WTC11 (cell line): ENCODE results near the gene GPR22. TPM values are rescaled to one million over a fixed set of nuclear protein-coding genes. Genes with fewer than 3 reads are reported as not detected.

Experiments used
- ATAC-seq: fragments of 200-7000 bp; cut with Tn5 transposase; 2 replicates; pipeline ENCODE4 v1.10.0; 2021; ENCODE audit warnings: mild to moderate bottlenecking, moderate library complexity
- CTCF ChIA-PET: fragments of 300-600 bp; sonication (Branson Sonifier 250); formaldehyde crosslinking; loops from one replicate; lab custom pipeline; 2021; ENCODE audit warnings: antibody characterized with exemption; lab: Charles Lee
- POLR2A ChIA-PET: fragments of 350-600 bp; sonication (Branson Sonifier 250); formaldehyde crosslinking; loops from one replicate; lab custom pipeline; 2021; ENCODE audit warnings: antibody characterized with exemption; lab: Charles Lee
- DNase-seq: peaks from one replicate; pipeline ENCODE4 v3.0.0; 2021; ENCODE audit warnings: low spot score
- H3K27ac Mint-ChIP-seq: 2 replicates; pipeline ENCODE4 v1.8.0; 2021; ENCODE audit warnings: mixed read lengths
- H3K27me3 Mint-ChIP-seq: 2 replicates; pipeline ENCODE4 v1.8.0; 2021; ENCODE audit warnings: low read depth, mild to moderate bottlenecking, moderate library complexity, mixed read lengths
- H3K36me3 Mint-ChIP-seq: 2 replicates; pipeline ENCODE4 v1.8.0; 2021; ENCODE audit warnings: mixed read lengths
- H3K4me1 Mint-ChIP-seq: 2 replicates; pipeline ENCODE4 v1.8.0; 2022; ENCODE audit warnings: mixed read lengths
- H3K4me3 Mint-ChIP-seq: 2 replicates; pipeline ENCODE4 v1.8.0; 2021; ENCODE audit warnings: mild to moderate bottlenecking, moderate library complexity, mixed read lengths
- H3K9me3 Mint-ChIP-seq: 2 replicates; pipeline ENCODE4 v1.8.0; 2021; ENCODE audit warnings: mixed read lengths
- FOXK1 ChIP-seq: sonication (generic); formaldehyde crosslinking; IDR thresholded peaks from 2 replicates; pipeline ENCODE4 v1.8.0; 2022; ENCODE audit warnings: mild to moderate bottlenecking, moderate library complexity, missing genetic modification reagents
- HMGA2 ChIP-seq: fragments of 250-450 bp; sonication (Bioruptor Pico); IDR thresholded peaks from 2 replicates; pipeline ENCODE4 v1.4.0; 2021; ENCODE audit warnings: mild to moderate bottlenecking, moderate library complexity
- KAT7 ChIP-seq: sonication (generic); formaldehyde crosslinking; IDR thresholded peaks from 2 replicates; pipeline ENCODE4 v1.8.1; 2023; ENCODE audit warnings: missing genetic modification reagents, mild to moderate bottlenecking, borderline replicate concordance
- SP1 ChIP-seq: sonication (generic); formaldehyde crosslinking; conservative IDR thresholded peaks from 2 replicates; pipeline ENCODE4 v1.8.1; 2022; ENCODE audit warnings: missing genetic modification reagents
- ZBTB21 ChIP-seq: sonication (generic); formaldehyde crosslinking; IDR thresholded peaks from 2 replicates; pipeline ENCODE4 v1.8.1; 2023; ENCODE audit warnings: mild to moderate bottlenecking, missing genetic modification reagents, borderline replicate concordance
- ZNF138 ChIP-seq: sonication (generic); formaldehyde crosslinking; conservative IDR thresholded peaks from 2 replicates; pipeline ENCODE4 v1.8.1; 2022; ENCODE audit warnings: mild to moderate bottlenecking, moderate library complexity, missing genetic modification reagents
- ZNF232 ChIP-seq: sonication (generic); formaldehyde crosslinking; IDR thresholded peaks from 2 replicates; pipeline ENCODE4 v1.8.0; 2022; ENCODE audit warnings: mild to moderate bottlenecking, missing genetic modification reagents
- total RNA-seq: library from RNA; stranded (reverse); gene quantifications from 3 replicates; pipeline ENCODE4 v1.2.3, GENCODE V29; 2021
- TF ChIP-seq, protein P1 (sequence below): fragments of 250-450 bp; sonication (Bioruptor Pico); IDR thresholded peaks from 2 replicates; pipeline ENCODE4 v1.9.0; 2021; ENCODE audit warnings: mild to moderate bottlenecking, borderline replicate concordance
- TF ChIP-seq, protein P2 (sequence below): sonication (generic); formaldehyde crosslinking; IDR thresholded peaks from 2 replicates; pipeline ENCODE4 v1.8.1; 2022; ENCODE audit warnings: low read depth, mild to moderate bottlenecking, moderate library complexity, missing genetic modification reagents, borderline replicate concordance
- TF ChIP-seq, protein P3 (sequence below): sonication (generic); formaldehyde crosslinking; IDR thresholded peaks from 2 replicates; pipeline ENCODE4 v1.8.0; 2023; ENCODE audit warnings: mild to moderate bottlenecking, missing genetic modification reagents
- TF ChIP-seq, protein P4 (sequence below): sonication (generic); formaldehyde crosslinking; IDR thresholded peaks from 2 replicates; pipeline ENCODE4 v1.8.0; 2022; ENCODE audit warnings: missing genetic modification reagents

Gene GPR22
- total RNA-seq, 1 experiment from 2014 or later: not detected

DNA sequence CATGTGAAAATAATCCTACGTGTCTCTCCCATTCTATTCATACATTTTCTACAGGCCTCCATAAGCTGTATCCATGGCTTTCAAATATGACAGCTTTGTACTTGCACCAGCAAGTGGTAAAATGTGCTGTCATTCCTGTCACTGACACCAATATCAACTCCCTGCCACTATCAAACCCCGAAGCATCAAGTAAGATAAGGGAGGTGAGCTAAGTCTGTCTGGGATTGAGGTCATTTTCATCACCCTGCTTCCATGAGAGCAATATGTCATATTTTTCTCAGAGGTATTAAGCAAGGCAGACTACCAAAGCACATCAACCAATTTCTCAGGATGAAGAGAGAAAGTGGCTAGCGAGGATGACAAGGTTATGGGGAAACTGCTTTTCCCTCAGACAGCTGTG is 11.1 kb downstream of the GPR22 start:
- Mint-ChIP-seq H3K4me3 (no peak overlapping the region), H3K27ac (no peak overlapping the region), H3K27me3 (no peaks in the 10 kb centered on the region), H3K9me3 (no peaks in the 10 kb centered on the region), H3K4me1 (no peaks in the 10 kb centered on the region), H3K36me3 (no peaks in the 10 kb centered on the region)
- DNase-seq (no peak), ATAC-seq (no peak)
- POLR2A ChIA-PET: no interaction called here
- TF ChIP-seq, protein P1, sequence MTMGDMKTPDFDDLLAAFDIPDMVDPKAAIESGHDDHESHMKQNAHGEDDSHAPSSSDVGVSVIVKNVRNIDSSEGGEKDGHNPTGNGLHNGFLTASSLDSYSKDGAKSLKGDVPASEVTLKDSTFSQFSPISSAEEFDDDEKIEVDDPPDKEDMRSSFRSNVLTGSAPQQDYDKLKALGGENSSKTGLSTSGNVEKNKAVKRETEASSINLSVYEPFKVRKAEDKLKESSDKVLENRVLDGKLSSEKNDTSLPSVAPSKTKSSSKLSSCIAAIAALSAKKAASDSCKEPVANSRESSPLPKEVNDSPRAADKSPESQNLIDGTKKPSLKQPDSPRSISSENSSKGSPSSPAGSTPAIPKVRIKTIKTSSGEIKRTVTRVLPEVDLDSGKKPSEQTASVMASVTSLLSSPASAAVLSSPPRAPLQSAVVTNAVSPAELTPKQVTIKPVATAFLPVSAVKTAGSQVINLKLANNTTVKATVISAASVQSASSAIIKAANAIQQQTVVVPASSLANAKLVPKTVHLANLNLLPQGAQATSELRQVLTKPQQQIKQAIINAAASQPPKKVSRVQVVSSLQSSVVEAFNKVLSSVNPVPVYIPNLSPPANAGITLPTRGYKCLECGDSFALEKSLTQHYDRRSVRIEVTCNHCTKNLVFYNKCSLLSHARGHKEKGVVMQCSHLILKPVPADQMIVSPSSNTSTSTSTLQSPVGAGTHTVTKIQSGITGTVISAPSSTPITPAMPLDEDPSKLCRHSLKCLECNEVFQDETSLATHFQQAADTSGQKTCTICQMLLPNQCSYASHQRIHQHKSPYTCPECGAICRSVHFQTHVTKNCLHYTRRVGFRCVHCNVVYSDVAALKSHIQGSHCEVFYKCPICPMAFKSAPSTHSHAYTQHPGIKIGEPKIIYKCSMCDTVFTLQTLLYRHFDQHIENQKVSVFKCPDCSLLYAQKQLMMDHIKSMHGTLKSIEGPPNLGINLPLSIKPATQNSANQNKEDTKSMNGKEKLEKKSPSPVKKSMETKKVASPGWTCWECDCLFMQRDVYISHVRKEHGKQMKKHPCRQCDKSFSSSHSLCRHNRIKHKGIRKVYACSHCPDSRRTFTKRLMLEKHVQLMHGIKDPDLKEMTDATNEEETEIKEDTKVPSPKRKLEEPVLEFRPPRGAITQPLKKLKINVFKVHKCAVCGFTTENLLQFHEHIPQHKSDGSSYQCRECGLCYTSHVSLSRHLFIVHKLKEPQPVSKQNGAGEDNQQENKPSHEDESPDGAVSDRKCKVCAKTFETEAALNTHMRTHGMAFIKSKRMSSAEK (CRISPR knock-in tag): no peak
- TF ChIP-seq, protein P2, sequence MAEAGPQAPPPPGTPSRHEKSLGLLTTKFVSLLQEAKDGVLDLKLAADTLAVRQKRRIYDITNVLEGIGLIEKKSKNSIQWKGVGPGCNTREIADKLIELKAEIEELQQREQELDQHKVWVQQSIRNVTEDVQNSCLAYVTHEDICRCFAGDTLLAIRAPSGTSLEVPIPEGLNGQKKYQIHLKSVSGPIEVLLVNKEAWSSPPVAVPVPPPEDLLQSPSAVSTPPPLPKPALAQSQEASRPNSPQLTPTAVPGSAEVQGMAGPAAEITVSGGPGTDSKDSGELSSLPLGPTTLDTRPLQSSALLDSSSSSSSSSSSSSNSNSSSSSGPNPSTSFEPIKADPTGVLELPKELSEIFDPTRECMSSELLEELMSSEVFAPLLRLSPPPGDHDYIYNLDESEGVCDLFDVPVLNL (CRISPR knock-in tag): no peak
- TF ChIP-seq, protein P3, sequence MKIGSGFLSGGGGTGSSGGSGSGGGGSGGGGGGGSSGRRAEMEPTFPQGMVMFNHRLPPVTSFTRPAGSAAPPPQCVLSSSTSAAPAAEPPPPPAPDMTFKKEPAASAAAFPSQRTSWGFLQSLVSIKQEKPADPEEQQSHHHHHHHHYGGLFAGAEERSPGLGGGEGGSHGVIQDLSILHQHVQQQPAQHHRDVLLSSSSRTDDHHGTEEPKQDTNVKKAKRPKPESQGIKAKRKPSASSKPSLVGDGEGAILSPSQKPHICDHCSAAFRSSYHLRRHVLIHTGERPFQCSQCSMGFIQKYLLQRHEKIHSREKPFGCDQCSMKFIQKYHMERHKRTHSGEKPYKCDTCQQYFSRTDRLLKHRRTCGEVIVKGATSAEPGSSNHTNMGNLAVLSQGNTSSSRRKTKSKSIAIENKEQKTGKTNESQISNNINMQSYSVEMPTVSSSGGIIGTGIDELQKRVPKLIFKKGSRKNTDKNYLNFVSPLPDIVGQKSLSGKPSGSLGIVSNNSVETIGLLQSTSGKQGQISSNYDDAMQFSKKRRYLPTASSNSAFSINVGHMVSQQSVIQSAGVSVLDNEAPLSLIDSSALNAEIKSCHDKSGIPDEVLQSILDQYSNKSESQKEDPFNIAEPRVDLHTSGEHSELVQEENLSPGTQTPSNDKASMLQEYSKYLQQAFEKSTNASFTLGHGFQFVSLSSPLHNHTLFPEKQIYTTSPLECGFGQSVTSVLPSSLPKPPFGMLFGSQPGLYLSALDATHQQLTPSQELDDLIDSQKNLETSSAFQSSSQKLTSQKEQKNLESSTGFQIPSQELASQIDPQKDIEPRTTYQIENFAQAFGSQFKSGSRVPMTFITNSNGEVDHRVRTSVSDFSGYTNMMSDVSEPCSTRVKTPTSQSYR: no peak
- TF ChIP-seq SP1 (CRISPR knock-in tag): no peak
- TF ChIP-seq FOXK1 (CRISPR knock-in tag): no peak
- no peak for TF ChIP-seq HMGA2 (CRISPR knock-in tag)
- CTCF ChIA-PET: interaction anchor here (1.1 to 2.9 kb wide), 2 partner anchors 17 to 398 kb away, joined by 3 to 9 read pairs; no protein-coding TSS in a partner anchor

DNA sequence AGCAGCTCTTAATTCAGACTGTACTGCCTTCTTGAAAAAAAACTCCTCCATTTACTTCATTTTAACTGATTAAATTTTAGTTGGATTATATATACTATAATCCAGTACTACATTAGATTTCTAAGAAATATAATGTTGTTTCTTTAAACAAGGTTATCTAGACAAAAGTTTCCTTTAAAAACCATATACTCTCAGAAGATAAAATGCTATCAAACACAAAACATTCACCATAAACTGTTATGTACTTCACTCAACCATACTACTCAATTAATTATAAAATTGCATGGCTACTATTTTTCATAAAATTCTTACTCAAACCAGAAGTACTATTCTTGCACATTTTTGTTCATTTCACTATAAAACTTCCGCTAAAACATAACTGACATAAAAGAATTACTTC is 12.7 kb downstream of the GPR22 start:
- TF ChIP-seq ZBTB21: no peak
- TF ChIP-seq ZNF138 (CRISPR knock-in tag): no peak
- no peak for TF ChIP-seq KAT7
- no peak for TF ChIP-seq ZNF232 (CRISPR knock-in tag)
- TF ChIP-seq, protein P4, sequence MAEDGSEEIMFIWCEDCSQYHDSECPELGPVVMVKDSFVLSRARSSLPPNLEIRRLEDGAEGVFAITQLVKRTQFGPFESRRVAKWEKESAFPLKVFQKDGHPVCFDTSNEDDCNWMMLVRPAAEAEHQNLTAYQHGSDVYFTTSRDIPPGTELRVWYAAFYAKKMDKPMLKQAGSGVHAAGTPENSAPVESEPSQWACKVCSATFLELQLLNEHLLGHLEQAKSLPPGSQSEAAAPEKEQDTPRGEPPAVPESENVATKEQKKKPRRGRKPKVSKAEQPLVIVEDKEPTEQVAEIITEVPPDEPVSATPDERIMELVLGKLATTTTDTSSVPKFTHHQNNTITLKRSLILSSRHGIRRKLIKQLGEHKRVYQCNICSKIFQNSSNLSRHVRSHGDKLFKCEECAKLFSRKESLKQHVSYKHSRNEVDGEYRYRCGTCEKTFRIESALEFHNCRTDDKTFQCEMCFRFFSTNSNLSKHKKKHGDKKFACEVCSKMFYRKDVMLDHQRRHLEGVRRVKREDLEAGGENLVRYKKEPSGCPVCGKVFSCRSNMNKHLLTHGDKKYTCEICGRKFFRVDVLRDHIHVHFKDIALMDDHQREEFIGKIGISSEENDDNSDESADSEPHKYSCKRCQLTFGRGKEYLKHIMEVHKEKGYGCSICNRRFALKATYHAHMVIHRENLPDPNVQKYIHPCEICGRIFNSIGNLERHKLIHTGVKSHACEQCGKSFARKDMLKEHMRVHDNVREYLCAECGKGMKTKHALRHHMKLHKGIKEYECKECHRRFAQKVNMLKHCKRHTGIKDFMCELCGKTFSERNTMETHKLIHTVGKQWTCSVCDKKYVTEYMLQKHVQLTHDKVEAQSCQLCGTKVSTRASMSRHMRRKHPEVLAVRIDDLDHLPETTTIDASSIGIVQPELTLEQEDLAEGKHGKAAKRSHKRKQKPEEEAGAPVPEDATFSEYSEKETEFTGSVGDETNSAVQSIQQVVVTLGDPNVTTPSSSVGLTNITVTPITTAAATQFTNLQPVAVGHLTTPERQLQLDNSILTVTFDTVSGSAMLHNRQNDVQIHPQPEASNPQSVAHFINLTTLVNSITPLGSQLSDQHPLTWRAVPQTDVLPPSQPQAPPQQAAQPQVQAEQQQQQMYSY (CRISPR knock-in tag): no peak
- Mint-ChIP-seq H3K27me3 (no peaks in the 10 kb centered on the region), H3K36me3 (no peaks in the 10 kb centered on the region), H3K4me3 (no peak overlapping the region), H3K27ac (no peak overlapping the region), H3K4me1 (no peaks in the 10 kb centered on the region), H3K9me3 (no peaks in the 10 kb centered on the region)
- ChIA-PET CTCF (no interaction called here), POLR2A (no interaction called here)
- no peak for ATAC-seq
- DNase-seq: no peak
